Measurements from ENCODE around the gene SMYD3. TPM values are rescaled to one million over a fixed set of nuclear protein-coding genes. Genes with fewer than 3 reads are reported as not detected.
"Not testable (repeated sequence)": the region's sequence is repeated elsewhere in the genome, so short reads cannot be mapped to it uniquely, and the experiment has no call there.

Gene SMYD3
- total and polyA plus RNA-seq, 5 donors from 2014 or later: 17.7 to 36.6 (median 28.9) TPM

- H3K36me3 ChIP-seq (ENCODE audit: control insufficient read depth, insufficient read depth, low read length): no peaks in the 10 kb centered on the region
- ATAC-seq (ENCODE audit: low read depth in 2 of 2): no peak
- H3K4me1 ChIP-seq (ENCODE audit: control insufficient read depth, insufficient read depth, low read length, poor library complexity, severe bottlenecking): peaks cover 18% of the 10 kb centered on the region
- no peaks in the 10 kb centered on the region for H3K9me3 ChIP-seq (ENCODE audit: control insufficient read depth in 2 of 2, low read length in 2 of 2)
- peaks cover 0 to 5% (median 2%) of the 10 kb centered on the region in 7 donors for H3K9me3 Mint-ChIP-seq
- no peak overlapping the region for H3K27ac ChIP-seq (ENCODE audit: insufficient read depth, low read length, poor library complexity, severe bottlenecking)
- DNase-seq: no peak
- peaks cover 2% of the 10 kb centered on the region for H3K36me3 Mint-ChIP-seq
- peaks cover 10 to 34% (median 21%) of the 10 kb centered on the region in 4 donors for H3K4me1 Mint-ChIP-seq
- H3K27ac Mint-ChIP-seq: peak overlapping the region; percentile 18 to 82 (median 48)
- H3K27me3 Mint-ChIP-seq: no peaks in the 10 kb centered on the region
- no peaks in the 10 kb centered on the region for H3K27me3 ChIP-seq (ENCODE audit: control insufficient read depth, insufficient read depth, low read length)
- H3K4me3 ChIP-seq (ENCODE audit: low read depth, low read length): no peak overlapping the region
- H3K4me3 Mint-ChIP-seq: peak overlapping the region in 1 of 4 donors; percentile 14
Measured at GRCh38 chr1:246078126-246078887, 428.8 kb downstream of the SMYD3 start.

- ATAC-seq (ENCODE audit: low read depth in 2 of 2) (no peak), DNase-seq (no peak)
- H3K36me3 Mint-ChIP-seq: no peaks in the 10 kb centered on the region
- peaks cover 10 to 35% (median 21%) of the 10 kb centered on the region in 4 donors for H3K4me1 Mint-ChIP-seq
- Histone ChIP-seq H3K27me3 (ENCODE audit: control insufficient read depth, insufficient read depth, low read length) (no peaks in the 10 kb centered on the region), H3K9me3 (ENCODE audit: control insufficient read depth in 2 of 2, low read length in 2 of 2) (no peaks in the 10 kb centered on the region), H3K4me3 (ENCODE audit: low read depth, low read length) (no peak overlapping the region), H3K36me3 (ENCODE audit: control insufficient read depth, insufficient read depth, low read length) (no peaks in the 10 kb centered on the region), H3K4me1 (ENCODE audit: control insufficient read depth, insufficient read depth, low read length, poor library complexity, severe bottlenecking) (peaks cover 18% of the 10 kb centered on the region), H3K27ac (ENCODE audit: insufficient read depth, low read length, poor library complexity, severe bottlenecking) (no peak overlapping the region)
- peak overlapping the region in 1 of 3 donors; percentile 48 for H3K27ac Mint-ChIP-seq
- H3K4me3 Mint-ChIP-seq: no peak overlapping the region
- no peaks in the 10 kb centered on the region for H3K27me3 Mint-ChIP-seq
- H3K9me3 Mint-ChIP-seq: peaks cover 0 to 4% (median 0%) of the 10 kb centered on the region in 7 donors
Measured at GRCh38 chr1:246077476-246077875, 429.6 kb downstream of the SMYD3 start.

- DNase-seq: no peak
- no peaks in the 10 kb centered on the region for H3K27me3 ChIP-seq (ENCODE audit: control insufficient read depth, insufficient read depth, low read length)
- no peak overlapping the region for H3K4me3 ChIP-seq (ENCODE audit: low read depth, low read length)
- Mint-ChIP-seq H3K27me3 (no peaks in the 10 kb centered on the region), H3K27ac (no peak overlapping the region), H3K4me1 (peaks cover 6 to 19% (median 6%) of the 10 kb centered on the region in 4 donors), H3K9me3 (peaks cover 0 to 3% (median 0%) of the 10 kb centered on the region in 7 donors), H3K36me3 (peaks cover 3% of the 10 kb centered on the region), H3K4me3 (no peak overlapping the region)
- ATAC-seq (ENCODE audit: low read depth in 2 of 2): no peak
- H3K36me3 ChIP-seq (ENCODE audit: control insufficient read depth, insufficient read depth, low read length): no peaks in the 10 kb centered on the region
- no peak overlapping the region for H3K27ac ChIP-seq (ENCODE audit: insufficient read depth, low read length, poor library complexity, severe bottlenecking)
- peaks cover 7% of the 10 kb centered on the region for H3K4me1 ChIP-seq (ENCODE audit: control insufficient read depth, insufficient read depth, low read length, poor library complexity, severe bottlenecking)
- no peaks in the 10 kb centered on the region for H3K9me3 ChIP-seq (ENCODE audit: control insufficient read depth in 2 of 2, low read length in 2 of 2)
Measured at GRCh38 chr1:246074421-246074820, 432.7 kb downstream of the SMYD3 start.

- H3K4me1 Mint-ChIP-seq: peaks cover 5 to 9% (median 6%) of the 10 kb centered on the region in 4 donors
- H3K4me3 Mint-ChIP-seq: no peak overlapping the region
- Histone ChIP-seq H3K4me3 (ENCODE audit: low read depth, low read length) (no peak overlapping the region), H3K4me1 (ENCODE audit: control insufficient read depth, insufficient read depth, low read length, poor library complexity, severe bottlenecking) (no peaks in the 10 kb centered on the region), H3K27me3 (ENCODE audit: control insufficient read depth, insufficient read depth, low read length) (no peaks in the 10 kb centered on the region), H3K9me3 (ENCODE audit: control insufficient read depth in 2 of 2, low read length in 2 of 2) (no peaks in the 10 kb centered on the region), H3K36me3 (ENCODE audit: control insufficient read depth, insufficient read depth, low read length) (no peaks in the 10 kb centered on the region), H3K27ac (ENCODE audit: insufficient read depth, low read length, poor library complexity, severe bottlenecking) (no peak overlapping the region)
- ATAC-seq (ENCODE audit: low read depth in 2 of 2) (no peak), DNase-seq (no peak)
- H3K36me3 Mint-ChIP-seq: peaks cover 3% of the 10 kb centered on the region
- peaks cover 0 to 3% (median 0%) of the 10 kb centered on the region in 7 donors for H3K9me3 Mint-ChIP-seq
- no peaks in the 10 kb centered on the region for H3K27me3 Mint-ChIP-seq
- no peak overlapping the region for H3K27ac Mint-ChIP-seq
Measured at GRCh38 chr1:246072456-246072955, 434.6 kb downstream of the SMYD3 start.

- H3K36me3 Mint-ChIP-seq; H3K4me3 ChIP-seq (ENCODE audit: low read depth, low read length); DNase-seq; H3K4me1 ChIP-seq (ENCODE audit: control insufficient read depth, insufficient read depth, low read length, poor library complexity, severe bottlenecking); H3K27me3 ChIP-seq (ENCODE audit: control insufficient read depth, insufficient read depth, low read length); H3K27ac ChIP-seq (ENCODE audit: insufficient read depth, low read length, poor library complexity, severe bottlenecking); H3K36me3 ChIP-seq (ENCODE audit: control insufficient read depth, insufficient read depth, low read length); H3K27me3 Mint-ChIP-seq; ATAC-seq (ENCODE audit: low read depth in 2 of 2); H3K4me3 Mint-ChIP-seq; H3K9me3 Mint-ChIP-seq; H3K9me3 ChIP-seq (ENCODE audit: control insufficient read depth in 2 of 2, low read length in 2 of 2); H3K27ac Mint-ChIP-seq: not testable (repeated sequence)
- H3K4me1 Mint-ChIP-seq: peaks cover 5 to 10% (median 6%) of the 10 kb centered on the region in 4 donors
Measured at GRCh38 chr1:246071981-246072380, 435.1 kb downstream of the SMYD3 start.

- not testable (repeated sequence) for H3K4me1 ChIP-seq (ENCODE audit: control insufficient read depth, insufficient read depth, low read length, poor library complexity, severe bottlenecking); ATAC-seq (ENCODE audit: low read depth in 2 of 2); H3K36me3 ChIP-seq (ENCODE audit: control insufficient read depth, insufficient read depth, low read length); H3K9me3 ChIP-seq (ENCODE audit: control insufficient read depth in 2 of 2, low read length in 2 of 2); H3K9me3 Mint-ChIP-seq; H3K27ac ChIP-seq (ENCODE audit: insufficient read depth, low read length, poor library complexity, severe bottlenecking); H3K4me3 Mint-ChIP-seq; H3K27me3 ChIP-seq (ENCODE audit: control insufficient read depth, insufficient read depth, low read length); DNase-seq; H3K4me3 ChIP-seq (ENCODE audit: low read depth, low read length); H3K27me3 Mint-ChIP-seq; H3K27ac Mint-ChIP-seq; H3K36me3 Mint-ChIP-seq
- H3K4me1 Mint-ChIP-seq: peaks cover 5 to 10% (median 6%) of the 10 kb centered on the region in 4 donors
Measured at GRCh38 chr1:246071561-246071960, 435.5 kb downstream of the SMYD3 start.

GRCh38 chr1:246069581-246069980 is 437.5 kb downstream of the SMYD3 start:
- Mint-ChIP-seq H3K9me3 (no peaks in the 10 kb centered on the region), H3K4me3 (no peak overlapping the region)
- no peaks in the 10 kb centered on the region for H3K4me1 ChIP-seq (ENCODE audit: control insufficient read depth, insufficient read depth, low read length, poor library complexity, severe bottlenecking)

More at GRCh38 chr1:246069581-246069980, 437.5 kb downstream of the SMYD3 start:
- H3K9me3 ChIP-seq (ENCODE audit: control insufficient read depth in 2 of 2, low read length in 2 of 2): no peaks in the 10 kb centered on the region
- ATAC-seq (ENCODE audit: low read depth in 2 of 2) (no peak), DNase-seq (no peak)
- H3K27me3 ChIP-seq (ENCODE audit: control insufficient read depth, insufficient read depth, low read length): no peaks in the 10 kb centered on the region
- H3K27ac Mint-ChIP-seq: no peak overlapping the region
- H3K27me3 Mint-ChIP-seq: no peaks in the 10 kb centered on the region
- H3K36me3 Mint-ChIP-seq: peaks cover 3% of the 10 kb centered on the region
- H3K4me1 Mint-ChIP-seq: peaks cover 5 to 10% (median 6%) of the 10 kb centered on the region in 4 donors
- no peak overlapping the region for H3K4me3 ChIP-seq (ENCODE audit: low read depth, low read length)
- no peaks in the 10 kb centered on the region for H3K36me3 ChIP-seq (ENCODE audit: control insufficient read depth, insufficient read depth, low read length)
- no peak overlapping the region for H3K27ac ChIP-seq (ENCODE audit: insufficient read depth, low read length, poor library complexity, severe bottlenecking)

Measured in CD4-positive, CD25-positive, alpha-beta regulatory T cell (primary cell).